Activated CD8-positive, alpha-beta T cell treated with anti-CD3 and anti-CD28 coated beads for 36 hours (primary cell): ENCODE data around the gene MTOR. TPM values are rescaled to one million over a fixed set of nuclear protein-coding genes. Genes with fewer than 3 reads are reported as not detected.

Source experiments
- ATAC-seq: fragments of 200-7000 bp; cut with Tn5 transposase; one replicate; pipeline ENCODE4 v1.10.0; 2021; ENCODE audit warnings: mild to moderate bottlenecking, moderate library complexity
- CTCF ChIA-PET: fragments of 350-600 bp; sonication (Branson Sonifier 250); formaldehyde crosslinking; loops from one replicate; lab custom pipeline; 2021; ENCODE audit warnings: antibody characterized with exemption; lab: Charles Lee
- POLR2A ChIA-PET: fragments of 350-600 bp; sonication (Branson Sonifier 250); formaldehyde crosslinking; loops from one replicate; lab custom pipeline; 2021; ENCODE audit warnings: antibody characterized with exemption; lab: Charles Lee
- DNase-seq: peaks from one replicate; pipeline ENCODE4 v3.0.0-alpha.2; 2020
- H3K27ac Mint-ChIP-seq: one replicate; pipeline ENCODE4 v1.8.0; 2021; ENCODE audit warnings: mild to moderate bottlenecking, mixed read lengths
- H3K27me3 Mint-ChIP-seq: one replicate; pipeline ENCODE4 v1.8.0; 2021; ENCODE audit warnings: mixed read lengths
- H3K36me3 Mint-ChIP-seq: one replicate; pipeline ENCODE4 v1.8.0; 2021; ENCODE audit warnings: low read depth, mixed read lengths
- H3K4me1 Mint-ChIP-seq: one replicate; pipeline ENCODE4 v1.8.0; 2021; ENCODE audit warnings: low read depth, mixed read lengths
- H3K4me3 Mint-ChIP-seq: one replicate; pipeline ENCODE4 v1.8.0; 2021; ENCODE audit warnings: mild to moderate bottlenecking, moderate library complexity, mixed read lengths
- H3K9me3 Mint-ChIP-seq: one replicate; pipeline ENCODE4 v1.8.0; 2021; ENCODE audit warnings: mixed read lengths
- intact Hi-C: fragments of 100-400 bp; cut with micrococcal nuclease; formaldehyde crosslinking; loops from one replicate; pipeline ENCODE4 v1.10.0; 2022
- total RNA-seq, 2 experiments: library from RNA; stranded (reverse); gene quantifications; one replicate each; pipeline ENCODE4 v1.2.3, GENCODE V29; 2021
- TF ChIP-seq, protein P1 (sequence below): fragments of 200-600 bp; IDR thresholded peaks from one replicate; pipeline ENCODE4 v1.8.0; 2022; ENCODE audit warnings: antibody characterized with exemption, mild to moderate bottlenecking

MTOR gene
- total RNA-seq, 2 experiments from 2014 or later: 34.7 to 36.8 TPM

DNA sequence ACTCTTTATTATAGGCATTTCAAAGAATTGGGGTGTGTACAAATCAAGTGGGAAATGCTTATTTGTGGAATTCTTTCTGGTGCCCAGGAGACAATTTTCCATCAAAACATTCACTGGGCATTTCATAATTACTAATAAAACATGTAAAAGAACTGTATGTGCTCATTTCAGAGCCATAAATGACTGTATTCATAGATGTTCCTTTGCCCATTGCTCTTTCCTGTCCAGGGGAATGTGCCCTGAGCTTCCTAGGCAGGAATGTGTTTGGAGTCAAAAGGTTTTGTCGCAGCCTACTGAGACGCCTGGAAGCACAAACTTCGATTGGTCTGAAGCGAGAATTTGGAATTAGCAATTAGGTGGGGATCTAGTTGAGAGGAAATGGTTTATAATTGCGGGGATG, 119.0 kb downstream of the MTOR start:
- DNase-seq (no peak), ATAC-seq (no peak)
- H3K4me1 Mint-ChIP-seq: peaks cover 26% of the 10 kb centered on the region
- H3K27ac Mint-ChIP-seq: peak overlapping the region; percentile 86
- intact Hi-C loops: no loop called here
- peaks cover 31% of the 10 kb centered on the region for H3K36me3 Mint-ChIP-seq
- TF ChIP-seq, protein P1, sequence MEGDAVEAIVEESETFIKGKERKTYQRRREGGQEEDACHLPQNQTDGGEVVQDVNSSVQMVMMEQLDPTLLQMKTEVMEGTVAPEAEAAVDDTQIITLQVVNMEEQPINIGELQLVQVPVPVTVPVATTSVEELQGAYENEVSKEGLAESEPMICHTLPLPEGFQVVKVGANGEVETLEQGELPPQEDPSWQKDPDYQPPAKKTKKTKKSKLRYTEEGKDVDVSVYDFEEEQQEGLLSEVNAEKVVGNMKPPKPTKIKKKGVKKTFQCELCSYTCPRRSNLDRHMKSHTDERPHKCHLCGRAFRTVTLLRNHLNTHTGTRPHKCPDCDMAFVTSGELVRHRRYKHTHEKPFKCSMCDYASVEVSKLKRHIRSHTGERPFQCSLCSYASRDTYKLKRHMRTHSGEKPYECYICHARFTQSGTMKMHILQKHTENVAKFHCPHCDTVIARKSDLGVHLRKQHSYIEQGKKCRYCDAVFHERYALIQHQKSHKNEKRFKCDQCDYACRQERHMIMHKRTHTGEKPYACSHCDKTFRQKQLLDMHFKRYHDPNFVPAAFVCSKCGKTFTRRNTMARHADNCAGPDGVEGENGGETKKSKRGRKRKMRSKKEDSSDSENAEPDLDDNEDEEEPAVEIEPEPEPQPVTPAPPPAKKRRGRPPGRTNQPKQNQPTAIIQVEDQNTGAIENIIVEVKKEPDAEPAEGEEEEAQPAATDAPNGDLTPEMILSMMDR: no peak
- POLR2A ChIA-PET: no interaction called here
- CTCF ChIA-PET: interaction anchor here (1.3 kb wide), 1 partner anchor 106 kb away, joined by 6 read pairs; no protein-coding TSS in a partner anchor
- no peaks in the 10 kb centered on the region for H3K9me3 Mint-ChIP-seq
- no peaks in the 10 kb centered on the region for H3K27me3 Mint-ChIP-seq
- no peak overlapping the region for H3K4me3 Mint-ChIP-seq

DNA sequence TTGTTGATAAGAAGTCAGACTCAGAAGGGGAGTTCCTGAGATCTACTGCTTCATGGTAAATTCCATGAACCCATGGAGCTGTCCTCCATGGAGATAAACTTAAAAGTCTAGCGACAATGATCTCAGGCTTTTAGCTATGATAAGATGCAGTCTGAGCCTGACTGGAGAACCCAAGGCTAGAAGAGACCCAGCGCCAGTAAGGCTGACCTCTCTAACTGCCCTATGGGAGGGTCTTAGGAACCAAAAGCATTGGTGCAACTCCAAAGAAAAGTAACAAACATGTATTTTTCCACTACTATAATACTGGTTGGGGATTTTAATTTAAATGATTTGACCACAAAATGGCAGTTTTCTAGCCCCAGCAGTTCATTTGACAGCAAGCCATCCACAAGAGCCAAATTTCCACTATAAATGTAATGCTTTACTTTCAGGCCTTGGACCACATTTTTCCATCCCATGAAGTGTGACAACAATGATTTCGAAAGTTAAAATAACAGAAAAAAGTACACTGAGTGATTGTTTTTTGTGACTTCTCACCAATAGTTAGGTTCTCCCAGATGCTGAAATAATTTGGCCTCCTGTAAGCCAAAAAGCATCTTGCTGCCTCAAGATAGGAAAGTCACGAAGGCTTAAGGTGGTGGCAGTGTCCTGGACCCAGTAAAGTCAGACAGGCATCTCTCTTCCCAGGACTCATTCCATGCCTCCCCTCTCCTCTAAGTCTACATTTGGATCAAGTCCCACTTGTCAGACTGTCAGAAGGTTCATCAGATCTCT, 119.5 kb downstream of the MTOR start:
- H3K27ac Mint-ChIP-seq: peak overlapping the region; percentile 86
- intact Hi-C loops: no loop called here
- POLR2A ChIA-PET: interaction anchor here (0.6 kb wide), 1 partner anchor 91 kb away, joined by 3 read pairs; no protein-coding TSS in a partner anchor
- no peak overlapping the region for H3K4me3 Mint-ChIP-seq
- H3K9me3 Mint-ChIP-seq: no peaks in the 10 kb centered on the region
- CTCF ChIA-PET: no interaction called here
- H3K27me3 Mint-ChIP-seq: no peaks in the 10 kb centered on the region
- ATAC-seq (no peak), DNase-seq (no peak)
- TF ChIP-seq, protein P1: no peak
- H3K36me3 Mint-ChIP-seq: peaks cover 32% of the 10 kb centered on the region
- peaks cover 26% of the 10 kb centered on the region for H3K4me1 Mint-ChIP-seq

DNA sequence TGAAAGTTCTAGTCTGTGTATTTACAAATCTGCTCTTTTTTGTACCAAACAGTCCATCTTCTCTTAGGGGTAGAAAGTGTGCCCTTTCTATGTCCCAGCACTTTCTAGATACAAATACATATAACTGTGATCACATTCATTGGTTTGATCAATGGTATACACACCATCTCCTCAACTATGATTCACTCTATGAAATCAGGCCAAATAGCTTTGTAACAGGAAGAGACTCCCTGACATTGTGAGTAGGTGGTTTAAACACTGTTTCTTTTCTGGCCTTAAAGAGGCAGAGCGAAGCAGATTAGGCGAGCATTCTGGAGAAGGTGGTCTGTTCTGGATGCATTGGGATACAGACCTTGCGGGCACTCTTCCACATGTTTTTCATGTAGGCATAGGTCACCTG, 123.4 kb downstream of the MTOR start:
- CTCF ChIA-PET: no interaction called here

DNA sequence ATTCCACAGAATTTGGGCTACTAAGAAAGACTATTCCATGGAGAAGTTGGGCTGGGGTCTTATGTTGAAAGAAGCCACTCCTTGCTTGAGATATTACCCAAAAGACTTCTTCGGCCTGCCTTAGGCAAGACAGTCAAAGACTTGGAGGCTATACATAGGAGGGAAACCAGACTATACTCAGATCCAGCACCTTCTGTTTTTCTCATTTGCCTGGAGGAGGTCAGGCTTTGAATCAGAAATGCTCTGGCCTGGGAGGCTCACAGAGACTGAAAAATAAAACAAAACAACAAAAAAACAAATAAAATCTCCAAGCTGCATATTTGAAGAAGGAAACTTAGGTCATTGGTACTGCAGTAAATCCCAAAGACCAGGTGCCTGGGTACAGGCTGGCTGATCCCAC, 124.3 kb downstream of the MTOR start:
- ATAC-seq: no peak
- intact Hi-C loops: no loop called here
- TF ChIP-seq, protein P1: no peak
- peaks cover 14% of the 10 kb centered on the region for H3K36me3 Mint-ChIP-seq
- CTCF ChIA-PET: no interaction called here
- no peak overlapping the region for H3K27ac Mint-ChIP-seq
- peaks cover 4% of the 10 kb centered on the region for H3K4me1 Mint-ChIP-seq
- no peak overlapping the region for H3K4me3 Mint-ChIP-seq
- DNase-seq: no peak
- no peaks in the 10 kb centered on the region for H3K9me3 Mint-ChIP-seq
- H3K27me3 Mint-ChIP-seq: no peaks in the 10 kb centered on the region
- POLR2A ChIA-PET: no interaction called here

More for the DNA sequence above, 123.4 kb downstream of the MTOR start:
- DNase-seq (no peak), ATAC-seq (no peak)
- POLR2A ChIA-PET: no interaction called here
- intact Hi-C loops: no loop called here
- no peak overlapping the region for H3K4me3 Mint-ChIP-seq
- H3K36me3 Mint-ChIP-seq: peaks cover 23% of the 10 kb centered on the region
- H3K27me3 Mint-ChIP-seq: no peaks in the 10 kb centered on the region
- TF ChIP-seq, protein P1: no peak
- H3K9me3 Mint-ChIP-seq: no peaks in the 10 kb centered on the region
- peaks cover 13% of the 10 kb centered on the region for H3K4me1 Mint-ChIP-seq
- peak overlapping the region; percentile 23 for H3K27ac Mint-ChIP-seq

DNA sequence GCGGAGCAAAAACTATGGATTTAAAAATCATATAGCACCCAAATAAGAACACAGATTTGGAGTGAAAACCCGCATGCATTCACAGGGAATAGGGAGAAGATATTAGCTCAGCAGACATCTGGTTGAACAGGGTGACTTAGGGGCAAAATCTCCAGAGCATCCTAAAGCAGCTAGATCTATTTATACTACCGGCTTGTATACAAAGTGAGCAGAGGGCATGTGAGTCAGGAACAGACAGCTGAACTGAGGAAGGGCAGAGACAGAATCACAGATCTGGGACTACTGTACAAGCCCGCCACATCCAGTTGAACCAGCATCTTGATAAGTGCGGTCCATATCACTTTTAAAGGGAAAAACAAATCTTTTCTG, 127.5 kb downstream of the MTOR start:
- intact Hi-C loops: no loop called here
- no peaks in the 10 kb centered on the region for H3K27me3 Mint-ChIP-seq
- TF ChIP-seq, protein P1: no peak
- DNase-seq (no peak), ATAC-seq (no peak)
- no peaks in the 10 kb centered on the region for H3K9me3 Mint-ChIP-seq
- no peak overlapping the region for H3K4me3 Mint-ChIP-seq
- CTCF ChIA-PET: interaction anchor here (1.4 kb wide), 1 partner anchor 97 kb away, joined by 3 read pairs; no protein-coding TSS in a partner anchor
- POLR2A ChIA-PET: no interaction called here
- no peaks in the 10 kb centered on the region for H3K4me1 Mint-ChIP-seq
- peaks cover 29% of the 10 kb centered on the region for H3K36me3 Mint-ChIP-seq
- no peak overlapping the region for H3K27ac Mint-ChIP-seq
